ENCODE data around the gene APBA2. TPM values are rescaled to one million over a fixed set of nuclear protein-coding genes. Genes with fewer than 3 reads are reported as not detected.

The APBA2 gene
- total RNA-seq, 1 experiment from 2014 or later: 11.2 TPM

- Mint-ChIP-seq H3K4me3 (no peak overlapping the region), H3K9me3 (peaks cover 17% of the 10 kb centered on the region), H3K36me3 (peaks cover 10% of the 10 kb centered on the region), H3K27me3 (ENCODE audit: low read depth) (no peaks in the 10 kb centered on the region), H3K4me1 (peaks cover 11% of the 10 kb centered on the region), H3K27ac (no peak overlapping the region)
- TF ChIP-seq ZNF138 (CRISPR knock-in tag; conservative IDR thresholded peaks at IDR 0.05) (no peak), ZNF219 (CRISPR knock-in tag; IDR thresholded peaks at IDR 0.05; ENCODE audit: borderline replicate concordance) (no peak), PRRX2 (CRISPR knock-in tag; IDR thresholded peaks at IDR 0.05) (no peak), CREB1 (CRISPR knock-in tag; IDR thresholded peaks at IDR 0.05) (no peak)
- ChIA-PET POLR2A (no interaction called here), CTCF (interaction anchor here (0.6 to 8.2 kb wide), 15 partner anchors 10 to 244 kb away, joined by 3 to 153 read pairs (median 15); no protein-coding TSS in a partner anchor)
- no peak for DNase-seq (ENCODE audit: low spot score)
- ATAC-seq: no peak
These were observed 202.9 kb downstream of the APBA2 start for GRCh38 chr15:29088666-29089065.

- Mint-ChIP-seq H3K27me3 (ENCODE audit: low read depth) (no peaks in the 10 kb centered on the region), H3K4me1 (peaks cover 11% of the 10 kb centered on the region), H3K9me3 (peaks cover 8% of the 10 kb centered on the region), H3K36me3 (peaks cover 4% of the 10 kb centered on the region), H3K27ac (no peak overlapping the region), H3K4me3 (no peak overlapping the region)
- POLR2A ChIA-PET: no interaction called here
- TF ChIP-seq FOXP1 (CRISPR knock-in tag; IDR thresholded peaks at IDR 0.05; ENCODE audit: borderline replicate concordance): 0 out of 2 replicates have a peak, but pooled peaks have one; percentile 26
- TF ChIP-seq E2F5 (CRISPR knock-in tag; IDR thresholded peaks at IDR 0.05): no peak
- peak; percentile 31 for ATAC-seq
- DNase-seq (ENCODE audit: low spot score): no peak
- CTCF ChIA-PET: interaction anchor here (0.6 to 8.2 kb wide), 57 partner anchors 10 to 238 kb away, joined by 3 to 153 read pairs (median 5); partner anchors contain the start of gene APBA2
These were observed 204.2 kb downstream of the APBA2 start for GRCh38 chr15:29089731-29090616.

GRCh38 chr15:29090617-29091466, 205.1 kb downstream of the APBA2 start:
- peak; percentile 82 for ATAC-seq
- Mint-ChIP-seq H3K36me3 (no peaks in the 10 kb centered on the region), H3K27me3 (ENCODE audit: low read depth) (no peaks in the 10 kb centered on the region), H3K9me3 (peaks cover under 1% of the 10 kb centered on the region; the same call in 1 of the 2 replicates), H3K4me1 (peaks cover 7% of the 10 kb centered on the region), H3K27ac (no peak overlapping the region), H3K4me3 (no peak overlapping the region)
- ChIA-PET CTCF (interaction anchor here (0.6 to 8.2 kb wide), 53 partner anchors 9 to 229 kb away, joined by 3 to 153 read pairs (median 5); partner anchors contain the start of gene APBA2), POLR2A (no interaction called here)
- peak; percentile 77 for DNase-seq (ENCODE audit: low spot score)
- no peak for TF ChIP-seq E2F4 (CRISPR knock-in tag; IDR thresholded peaks at IDR 0.05; ENCODE audit: borderline replicate concordance, low read depth)
- TF ChIP-seq ETV6 (CRISPR knock-in tag; IDR thresholded peaks at IDR 0.05): no peak
- TF ChIP-seq ZNF423 (CRISPR knock-in tag; IDR thresholded peaks at IDR 0.05): peak; percentile 39; the same call in 1 of the 2 replicates
- TF ChIP-seq FOXP4 (CRISPR knock-in tag; IDR thresholded peaks at IDR 0.05): no peak
- TF ChIP-seq SOX15 (CRISPR knock-in tag; IDR thresholded peaks at IDR 0.05): no peak
- TF ChIP-seq JAZF1 (CRISPR knock-in tag; IDR thresholded peaks at IDR 0.05): no peak
- no peak for TF ChIP-seq ERG (CRISPR knock-in tag; IDR thresholded peaks at IDR 0.05)
- TF ChIP-seq AR (CRISPR knock-in tag; IDR thresholded peaks at IDR 0.05): no peak
- no peak for TF ChIP-seq RORB (CRISPR knock-in tag; IDR thresholded peaks at IDR 0.05)
- TF ChIP-seq CTCF (IDR thresholded peaks at IDR 0.05): peak; percentile 99
- TF ChIP-seq CREM (CRISPR knock-in tag; IDR thresholded peaks at IDR 0.05): no peak
- no peak for TF ChIP-seq FOXJ3 (CRISPR knock-in tag; IDR thresholded peaks at IDR 0.05; ENCODE audit: borderline replicate concordance)
